HG03159 (cell line): ENCODE measurements around the gene GRB2.
"Not testable (repeated sequence)": the region's sequence is repeated elsewhere in the genome, so short reads cannot be mapped to it uniquely, and the experiment has no call there.

Experiments used
- ATAC-seq: cut with Tn5 transposase; IDR thresholded peaks from one replicate; pipeline ENCODE4 v1.9.1; 2021; ENCODE audit warnings: mild to moderate bottlenecking, moderate library complexity; ENCODE audit not compliant: unreplicated experiment

The GRB2 gene

GRCh38 chr17:75405365-75406221 lies at the start of gene GRB2:
Gene GRB2, minus strand, starts transcription at chr17:75405678. Its CDS starts 12,050 bp downstream, at chr17:75393628.
- ATAC-seq, result peak; percentile 68

- ATAC-seq, result not testable (repeated sequence)
These were observed 49.2 kb upstream of the GRB2 start for GRCh38 chr17:75454672-75455071.

GRCh38 chr17:75454193-75454592 lies 48.7 kb upstream of the GRB2 start:
- no peak for ATAC-seq

- ATAC-seq, result no peak
These were observed 44.8 kb upstream of the GRB2 start for GRCh38 chr17:75450270-75450669.

- ATAC-seq, result no peak
These were observed 42.7 kb upstream of the GRB2 start for GRCh38 chr17:75447951-75448856.

GRCh38 chr17:75445896-75446295 lies 40.4 kb upstream of the GRB2 start:
- not testable (repeated sequence) for ATAC-seq

- no peak for ATAC-seq
These were observed 39.8 kb upstream of the GRB2 start for GRCh38 chr17:75445296-75445695.

- no peak for ATAC-seq
These were observed 37.0 kb upstream of the GRB2 start for GRCh38 chr17:75442168-75443103.

GRCh38 chr17:75440738-75441448 lies 35.4 kb upstream of the GRB2 start:
- ATAC-seq, result no peak

- ATAC-seq, result no peak
These were observed 33.8 kb upstream of the GRB2 start for GRCh38 chr17:75439287-75439686.

GRCh38 chr17:75437404-75437803 lies 31.9 kb upstream of the GRB2 start:
- ATAC-seq, result not testable (repeated sequence)

GRCh38 chr17:75434433-75434832 lies 29.0 kb upstream of the GRB2 start:
- not testable (repeated sequence) for ATAC-seq

- ATAC-seq, result no peak
These were observed 27.8 kb upstream of the GRB2 start for GRCh38 chr17:75433218-75433783.

GRCh38 chr17:75430159-75430974 lies 24.9 kb upstream of the GRB2 start:
- no peak for ATAC-seq

- ATAC-seq, result no peak
These were observed 23.3 kb upstream of the GRB2 start for GRCh38 chr17:75428543-75429469.

GRCh38 chr17:75418531-75418930 lies 13.1 kb upstream of the GRB2 start:
- no peak for ATAC-seq

GRCh38 chr17:75417054-75417580 lies 11.6 kb upstream of the GRB2 start:
- no peak for ATAC-seq
